Neural cell (in vitro differentiated cells): ENCODE results near the gene TRA2A. TPM values are rescaled to one million over a fixed set of nuclear protein-coding genes. Genes with fewer than 3 reads are reported as not detected.
A peak's percentile ranks its signal among the peaks of the same experiment; 100 is the strongest.

Experiments
- H2AFZ ChIP-seq: fragments of 200-600, 300-800 bp; sonication (generic), shearing (Covaris generic); 2 replicates; pipeline ENCODE4 v1.6.0; 2014; ENCODE audit warnings: low read depth, mild to moderate bottlenecking, antibody characterized with exemption, low read length, moderate library complexity
- H3F3A ChIP-seq: fragments of 200-600 bp; shearing (Covaris generic); 2 replicates; pipeline ENCODE4 v1.6.1; 2016; ENCODE audit warnings: mild to moderate bottlenecking, moderate library complexity, mixed read lengths, antibody characterized with exemption, low read length; ENCODE audit not compliant: insufficient read depth, poor library complexity, severe bottlenecking
- H3K27ac ChIP-seq: fragments of 200-600, 300-800 bp; sonication (generic), shearing (Covaris generic); 2 replicates; pipeline ENCODE4 v1.5.1; 2014; ENCODE audit warnings: mild to moderate bottlenecking, low read length, moderate library complexity
- H3K27me3 ChIP-seq: fragments of 300-800, 200-600 bp; sonication (generic), shearing (Covaris generic); 2 replicates; pipeline ENCODE4 v1.6.0; 2014; ENCODE audit warnings: mild to moderate bottlenecking, low read depth, low read length, moderate library complexity; ENCODE audit not compliant: insufficient read depth
- H3K36me3 ChIP-seq: fragments of 300-800, 200-600 bp; sonication (generic), shearing (Covaris generic); 2 replicates; pipeline ENCODE4 v1.5.1; 2014; ENCODE audit warnings: mild to moderate bottlenecking, antibody characterized with exemption, low read length, moderate library complexity; ENCODE audit not compliant: insufficient read depth
- H3K4me2 ChIP-seq: fragments of 300-800, 200-600 bp; sonication (generic), shearing (Covaris generic); 2 replicates; pipeline ENCODE4 v1.6.0; 2014; ENCODE audit warnings: mild to moderate bottlenecking, low read length
- H3K4me3 ChIP-seq: fragments of 300-800, 200-600 bp; sonication (generic), shearing (Covaris generic); 2 replicates; pipeline ENCODE4 v1.5.1; 2014; ENCODE audit warnings: mild to moderate bottlenecking, low read length, moderate library complexity
- H3K79me2 ChIP-seq: fragments of 200-600 bp; shearing (Covaris generic); replicated peaks from 2 replicates; pipeline ENCODE4 v1.6.0; 2014; ENCODE audit warnings: mild to moderate bottlenecking, low read length, moderate library complexity; ENCODE audit not compliant: insufficient read depth
- H3K9ac ChIP-seq: fragments of 300-800, 200-600 bp; sonication (generic), shearing (Covaris generic); 2 replicates; pipeline ENCODE4 v1.6.1; 2016; ENCODE audit warnings: mild to moderate bottlenecking, low read length, mixed read lengths
- H3K9me2 ChIP-seq: fragments of 200-600 bp; shearing (Covaris generic); 2 replicates; pipeline ENCODE4 v1.6.1; 2016; ENCODE audit warnings: mild to moderate bottlenecking, low read length, mixed read lengths; ENCODE audit not compliant: insufficient read depth
- H3K9me3 ChIP-seq: fragments of 200-600, 300-800 bp; sonication (generic), shearing (Covaris generic); 2 replicates; pipeline ENCODE4 v1.6.1; 2016; ENCODE audit warnings: mild to moderate bottlenecking, mixed run types, low read length, moderate library complexity, mixed read lengths
- H4K20me1 ChIP-seq: fragments of 200-600 bp; shearing (Covaris generic); 2 replicates; pipeline ENCODE4 v1.6.1; 2016; ENCODE audit warnings: mild to moderate bottlenecking, mixed run types; ENCODE audit not compliant: insufficient read depth
- CTCF ChIP-seq: fragments of 450-650 bp; IDR thresholded peaks from 2 replicates; pipeline ENCODE4 v1.5.1; 2014; ENCODE audit warnings: antibody characterized with exemption, mild to moderate bottlenecking, moderate library complexity; ENCODE audit not compliant: poor library complexity, severe bottlenecking
- EP300 ChIP-seq: fragments of 450-650 bp; conservative IDR thresholded peaks from 2 replicates; pipeline ENCODE4 v1.6.1; 2014; ENCODE audit warnings: antibody characterized with exemption, mild to moderate bottlenecking, moderate library complexity; ENCODE audit not compliant: poor library complexity, severe bottlenecking
- EZH2 ChIP-seq: fragments of 200-600, 300-800 bp; shearing (Covaris generic), sonication (generic); IDR thresholded peaks from 2 replicates; pipeline ENCODE4 v1.6.1; 2014; ENCODE audit warnings: antibody characterized with exemption, low read length, borderline replicate concordance, mild to moderate bottlenecking; ENCODE audit not compliant: insufficient read depth, poor library complexity, severe bottlenecking
- MXI1 ChIP-seq: fragments of 450-650 bp; conservative IDR thresholded peaks from 2 replicates; pipeline ENCODE4 v1.6.1; 2014; ENCODE audit warnings: antibody characterized with exemption, mild to moderate bottlenecking; ENCODE audit not compliant: poor library complexity, severe bottlenecking
- POLR2AphosphoS5 ChIP-seq: IDR thresholded peaks from 2 replicates; pipeline ENCODE4 v1.6.1; 2012
- RAD21 ChIP-seq: fragments of 450-650 bp; conservative IDR thresholded peaks from 2 replicates; pipeline ENCODE4 v1.6.1; 2014; ENCODE audit warnings: antibody characterized with exemption, mild to moderate bottlenecking, moderate library complexity
- REST ChIP-seq: IDR thresholded peaks from 2 replicates; pipeline ENCODE4 v1.6.1; 2012; ENCODE audit warnings: borderline replicate concordance
- SMC3 ChIP-seq: fragments of 450-650 bp; conservative IDR thresholded peaks from 2 replicates; pipeline ENCODE4 v1.6.1; 2014; ENCODE audit warnings: antibody characterized with exemption, mild to moderate bottlenecking, moderate library complexity; ENCODE audit not compliant: poor library complexity
- TAF1 ChIP-seq: IDR thresholded peaks from 2 replicates; pipeline ENCODE4 v1.6.1; 2012; ENCODE audit warnings: low read depth
- polyA plus RNA-seq: library from polyadenylated mRNA; depleted of rRNA; stranded (reverse); fragments of >200 nt; gene quantifications from 2 replicates; pipeline ENCODE4 v1.2.3, GENCODE V29; 2014

The TRA2A gene
- polyA plus RNA-seq, 1 donor from 2014 or later, result 188 TPM

DNA sequence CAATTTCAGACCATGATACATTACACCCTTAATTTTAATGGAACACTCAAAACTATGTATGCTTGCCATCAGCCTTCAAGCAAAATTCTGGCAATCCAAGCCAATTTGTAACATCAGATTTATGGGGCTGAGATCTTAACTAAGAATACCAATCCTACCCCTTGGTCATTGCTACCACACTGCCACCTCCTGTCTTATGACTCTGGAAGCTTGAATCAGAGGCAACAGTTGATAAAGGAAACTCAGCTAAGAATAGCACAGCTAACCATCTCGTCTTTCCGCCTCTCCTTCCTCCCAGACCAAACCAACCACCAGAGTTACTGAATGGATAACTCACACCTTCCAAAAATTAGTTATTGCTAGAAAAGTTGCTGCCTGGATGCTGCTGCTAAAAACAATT, 68.9 kb downstream of the TRA2A start:
- no peak overlapping the region for H3K9ac ChIP-seq
- H3K79me2 ChIP-seq, result peaks cover 99% of the 10 kb centered on the region
- H3K9me3 ChIP-seq, result no peaks in the 10 kb centered on the region
- no peaks in the 10 kb centered on the region for H3K9me2 ChIP-seq
- no peak overlapping the region for H2AFZ ChIP-seq
- TF ChIP-seq RAD21 (peak; percentile 45), SMC3 (peak; percentile 50), CTCF (peak; percentile 43), POLR2AphosphoS5 (no peak)
- H3F3A ChIP-seq, result no peaks in the 10 kb centered on the region
- no peaks in the 10 kb centered on the region for H3K36me3 ChIP-seq
- H3K4me2 ChIP-seq, result no peak overlapping the region
- no peak overlapping the region for H3K4me3 ChIP-seq
- H3K27me3 ChIP-seq, result no peaks in the 10 kb centered on the region
- H4K20me1 ChIP-seq, result peaks cover 4% of the 10 kb centered on the region
- no peak overlapping the region for H3K27ac ChIP-seq

- H3K4me3 ChIP-seq, result no peak overlapping the region
- no peaks in the 10 kb centered on the region for H4K20me1 ChIP-seq
- no peaks in the 10 kb centered on the region for H3K36me3 ChIP-seq
- H3K4me2 ChIP-seq, result no peak overlapping the region
- peaks cover 98% of the 10 kb centered on the region for H3K79me2 ChIP-seq
- no peaks in the 10 kb centered on the region for H3K27me3 ChIP-seq
- TF ChIP-seq CTCF, result no peak
- no peak for TF ChIP-seq POLR2AphosphoS5
- TF ChIP-seq RAD21, result no peak
- TF ChIP-seq EP300, result no peak
- no peak for TF ChIP-seq EZH2
- no peak for TF ChIP-seq REST
- no peak for TF ChIP-seq MXI1
- no peak for TF ChIP-seq SMC3
- TF ChIP-seq TAF1, result no peak
- H3K9me2 ChIP-seq, result no peaks in the 10 kb centered on the region
- no peaks in the 10 kb centered on the region for H3F3A ChIP-seq
- H2AFZ ChIP-seq, result no peak overlapping the region
- H3K27ac ChIP-seq, result no peak overlapping the region
- no peaks in the 10 kb centered on the region for H3K9me3 ChIP-seq
- no peak overlapping the region for H3K9ac ChIP-seq
Measured at GRCh38 chr7:23458044-23458443, 73.7 kb downstream of the TRA2A start.
